ENCODE results near the gene VDAC1. TPM values are rescaled to one million over a fixed set of nuclear protein-coding genes. Genes with fewer than 3 reads are reported as not detected.
"Not testable (repeated sequence)": the region's sequence is repeated elsewhere in the genome, so short reads cannot be mapped to it uniquely, and the experiment has no call there.

VDAC1 gene
- 100 to 1,000 TPM; 194 to 257 (median 229) TPM for polyA plus RNA-seq (ENCODE audit: insufficient read length in 10 of 10)
- long read RNA-seq, donor 1, transcript VDAC1-202 (9 exons, 1,807 nt) = minor isoform, 10 of 123 reads
- long read RNA-seq, donor 1, transcript VDAC1-203 (9 exons, 1,873 nt) = minor isoform, 44 of 123 reads
- long read RNA-seq, donor 1, transcript VDAC1-207 (4 exons, 635 nt) = major isoform, 45 of 123 reads
- long read RNA-seq, donor 1, partial matches to known transcripts = 22 of 123 reads
- long read RNA-seq, donor 1, other reads (novel, unspliced or antisense) = 0 of 123 reads
- long read RNA-seq, donor 2, transcript VDAC1-207 (4 exons, 635 nt) = minor isoform, 26 of 88 reads
- long read RNA-seq, donor 2, transcript VDAC1-202 (9 exons, 1,807 nt) = minor isoform, 15 of 88 reads
- long read RNA-seq, donor 2, transcript VDAC1-203 (9 exons, 1,873 nt) = major isoform, 39 of 88 reads
- long read RNA-seq, donor 2, partial matches to known transcripts = 5 of 88 reads
- long read RNA-seq, donor 2, other reads (novel, unspliced or antisense) = 0 of 88 reads
- long read RNA-seq, donor 3 = 0 reads
- long read RNA-seq, donor 4, transcript VDAC1-207 (4 exons, 635 nt) = major isoform, 55 of 118 reads
- long read RNA-seq, donor 4, transcript VDAC1-202 (9 exons, 1,807 nt) = minor isoform, 10 of 118 reads
- long read RNA-seq, donor 4, transcript VDAC1-203 (9 exons, 1,873 nt) = minor isoform, 33 of 118 reads
- long read RNA-seq, donor 4, partial matches to known transcripts = 15 of 118 reads
- long read RNA-seq, donor 4, other reads (novel, unspliced or antisense) = 0 of 118 reads
- long read RNA-seq, donor 5, transcript VDAC1-203 (9 exons, 1,873 nt) = major isoform, 55 of 154 reads
- long read RNA-seq, donor 5, transcript VDAC1-202 (9 exons, 1,807 nt) = minor isoform, 19 of 154 reads
- long read RNA-seq, donor 5, transcript VDAC1-207 (4 exons, 635 nt) = minor isoform, 33 of 154 reads
- long read RNA-seq, donor 5, partial matches to known transcripts = 44 of 154 reads
- long read RNA-seq, donor 5, other reads (novel, unspliced or antisense) = 0 of 154 reads
- long read RNA-seq, donor 6, transcript VDAC1-207 (4 exons, 635 nt) = major isoform, 97 of 231 reads
- long read RNA-seq, donor 6, transcript VDAC1-202 (9 exons, 1,807 nt) = minor isoform, 18 of 231 reads
- long read RNA-seq, donor 6, transcript VDAC1-203 (9 exons, 1,873 nt) = minor isoform, 78 of 231 reads
- long read RNA-seq, donor 6, partial matches to known transcripts = 35 of 231 reads
- long read RNA-seq, donor 6, other reads (novel, unspliced or antisense) = 0 of 231 reads
- long read RNA-seq, donor 7, transcript VDAC1-207 (4 exons, 635 nt) = major isoform, 45 of 119 reads
- long read RNA-seq, donor 7, transcript VDAC1-203 (9 exons, 1,873 nt) = minor isoform, 28 of 119 reads
- long read RNA-seq, donor 7, transcript VDAC1-202 (9 exons, 1,807 nt) = minor isoform, 10 of 119 reads
- long read RNA-seq, donor 7, partial matches to known transcripts = 31 of 119 reads
- long read RNA-seq, donor 7, other reads (novel, unspliced or antisense) = 0 of 119 reads
- long read RNA-seq, donor 8, transcript VDAC1-202 (9 exons, 1,807 nt) = minor isoform, 8 of 94 reads
- long read RNA-seq, donor 8, transcript VDAC1-207 (4 exons, 635 nt) = major isoform, 41 of 94 reads
- long read RNA-seq, donor 8, transcript VDAC1-203 (9 exons, 1,873 nt) = minor isoform, 30 of 94 reads
- long read RNA-seq, donor 8, partial matches to known transcripts = 15 of 94 reads
- long read RNA-seq, donor 8, other reads (novel, unspliced or antisense) = 0 of 94 reads
- long read RNA-seq, donor 9, transcript VDAC1-203 (9 exons, 1,873 nt) = major isoform, 7 of 9 reads
- long read RNA-seq, donor 9, partial matches to known transcripts = 0 of 9 reads
- long read RNA-seq, donor 9, other reads (novel, unspliced or antisense) = 0 of 9 reads

GRCh38 chr5:134004626-134005416 is at the start of gene VDAC1:
TSS of gene VDAC1 (minus strand) at chr5:134004975. CDS start at chr5:133993012, 11,963 bp downstream.
- peak; percentile 85 to 97 (median 89) for DNase-seq

- peak in 1 of 3 donors; percentile 15 for DNase-seq
Measured at GRCh38 chr5:134053840-134054338, 49.1 kb upstream of the VDAC1 start.

- no peak for DNase-seq
Measured at GRCh38 chr5:134053314-134053839, 48.6 kb upstream of the VDAC1 start.

GRCh38 chr5:134051305-134051704 is 46.5 kb upstream of the VDAC1 start:
- no peak for DNase-seq

- DNase-seq = no peak
Measured at GRCh38 chr5:134048864-134049263, 44.1 kb upstream of the VDAC1 start.

- DNase-seq = no peak
Measured at GRCh38 chr5:134047687-134048056, 42.9 kb upstream of the VDAC1 start.

- no peak for DNase-seq
Measured at GRCh38 chr5:134046801-134047686, 42.3 kb upstream of the VDAC1 start.

GRCh38 chr5:134046330-134046729 is 41.6 kb upstream of the VDAC1 start:
- no peak for DNase-seq

- no peak for DNase-seq
Measured at GRCh38 chr5:134043793-134044792, 39.3 kb upstream of the VDAC1 start.

- no peak for DNase-seq
Measured at GRCh38 chr5:134041570-134042411, 37.0 kb upstream of the VDAC1 start.

GRCh38 chr5:134038138-134038537 is 33.4 kb upstream of the VDAC1 start:
- DNase-seq = no peak

GRCh38 chr5:134037160-134037559 is 32.4 kb upstream of the VDAC1 start:
- no peak for DNase-seq

- DNase-seq = no peak
Measured at GRCh38 chr5:134034326-134034725, 29.6 kb upstream of the VDAC1 start.

- not testable (repeated sequence) for DNase-seq
Measured at GRCh38 chr5:134030303-134030964, 25.7 kb upstream of the VDAC1 start.

GRCh38 chr5:134029156-134029555 is 24.4 kb upstream of the VDAC1 start:
- DNase-seq = peak in 1 of 3 donors; percentile 81
